DMS 273 treated with DMSO at 0.1 percent for 48 hours (cell line): ENCODE measurements around the gene FAM228A.
"Not testable (repeated sequence)": the region's sequence is repeated elsewhere in the genome, so short reads cannot be mapped to it uniquely, and the experiment has no call there.

Source experiments
- DNase-seq: peaks from one replicate; lab custom pipeline; 2025; lab: John Stamatoyannopoulos, UW

FAM228A gene

DNA sequence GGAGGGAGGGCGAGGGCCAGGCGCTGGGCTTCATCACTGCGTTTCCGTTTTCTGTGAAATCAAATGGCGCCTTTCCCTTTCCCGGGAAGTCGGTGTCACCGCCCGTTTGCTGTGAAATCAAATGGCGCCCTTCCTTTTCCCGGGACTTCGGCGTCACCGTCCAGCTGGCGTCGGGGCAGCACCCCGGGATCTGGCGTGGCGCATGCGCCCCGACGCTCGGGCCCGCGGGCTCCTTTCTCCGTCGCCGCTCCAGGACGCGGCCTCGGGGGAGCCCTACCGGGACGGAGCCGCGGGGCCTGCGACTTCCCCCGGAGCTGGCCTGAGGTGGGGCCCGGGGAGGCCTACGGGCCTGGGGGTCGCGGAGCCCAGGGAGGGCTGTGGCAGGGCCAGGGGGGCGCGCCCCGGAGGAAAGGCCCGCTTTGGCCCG, at the start of gene FAM228A:
TSS of gene FAM228A (plus strand) at position 203 of the 427 bp plus-strand sequence. CDS start 428 bp downstream, outside the sequence.
- DNase-seq = no peak

DNA sequence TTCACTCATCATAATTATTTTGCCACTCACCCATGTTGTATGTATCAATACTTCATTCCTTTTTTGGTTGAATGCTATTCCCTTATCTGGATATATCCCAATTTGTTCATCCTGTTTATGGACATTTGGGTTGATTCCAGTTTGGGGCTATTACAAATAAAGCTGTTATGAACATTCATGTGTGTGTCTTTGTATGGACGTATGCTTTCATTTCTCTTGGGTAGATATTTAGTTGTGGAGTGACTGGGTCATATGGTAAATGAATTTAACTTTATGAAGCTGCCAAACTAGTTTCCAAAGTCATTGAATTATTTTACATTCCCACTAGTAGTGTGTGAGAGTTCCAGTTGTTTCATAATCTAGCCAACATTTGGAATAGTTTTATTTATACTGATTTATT, 48.9 kb upstream of the FAM228A start:
- no peak for DNase-seq

DNA sequence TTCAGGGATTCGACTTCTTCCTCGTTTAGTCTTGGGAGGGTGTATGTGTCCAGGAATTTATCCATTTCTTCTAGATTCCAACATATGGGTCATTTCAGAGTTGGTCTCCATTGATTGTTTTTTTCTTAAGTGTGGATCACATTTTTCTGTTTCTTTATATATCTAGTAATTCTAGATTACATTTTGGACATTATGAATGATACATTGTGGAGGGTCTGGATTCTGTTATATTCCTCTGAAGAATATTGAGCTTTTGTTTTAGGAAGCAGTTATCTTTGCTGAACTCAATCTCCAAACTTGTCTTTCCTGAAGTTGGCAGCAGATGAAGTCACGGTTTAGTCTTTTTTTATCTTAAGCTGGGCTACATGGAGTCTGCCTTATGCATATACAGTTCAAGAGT, 42.3 kb upstream of the FAM228A start:
- no peak for DNase-seq

DNA sequence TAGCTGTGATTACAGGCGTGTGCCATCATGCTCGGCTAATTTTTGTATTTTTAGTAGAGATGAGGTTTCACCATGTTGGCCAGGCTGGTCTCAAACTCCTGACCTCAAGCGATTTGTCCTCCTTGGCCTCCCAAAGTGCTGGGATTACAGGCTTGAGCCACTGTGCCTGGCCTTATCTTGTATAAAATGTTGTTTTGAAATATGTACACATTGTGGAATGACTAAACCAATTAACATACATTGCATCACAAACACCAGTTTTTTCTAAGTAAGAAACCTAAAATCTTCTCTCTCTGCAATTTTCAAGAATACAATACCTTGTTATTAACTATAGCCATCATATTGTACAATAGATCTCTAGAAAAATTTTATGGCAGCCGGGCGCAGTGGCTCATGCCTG, 34.5 kb upstream of the FAM228A start:
- not testable (repeated sequence) for DNase-seq

- no peak for DNase-seq
Measured at GRCh38 chr2:24147364-24147763, 27.5 kb upstream of the FAM228A start.

DNA sequence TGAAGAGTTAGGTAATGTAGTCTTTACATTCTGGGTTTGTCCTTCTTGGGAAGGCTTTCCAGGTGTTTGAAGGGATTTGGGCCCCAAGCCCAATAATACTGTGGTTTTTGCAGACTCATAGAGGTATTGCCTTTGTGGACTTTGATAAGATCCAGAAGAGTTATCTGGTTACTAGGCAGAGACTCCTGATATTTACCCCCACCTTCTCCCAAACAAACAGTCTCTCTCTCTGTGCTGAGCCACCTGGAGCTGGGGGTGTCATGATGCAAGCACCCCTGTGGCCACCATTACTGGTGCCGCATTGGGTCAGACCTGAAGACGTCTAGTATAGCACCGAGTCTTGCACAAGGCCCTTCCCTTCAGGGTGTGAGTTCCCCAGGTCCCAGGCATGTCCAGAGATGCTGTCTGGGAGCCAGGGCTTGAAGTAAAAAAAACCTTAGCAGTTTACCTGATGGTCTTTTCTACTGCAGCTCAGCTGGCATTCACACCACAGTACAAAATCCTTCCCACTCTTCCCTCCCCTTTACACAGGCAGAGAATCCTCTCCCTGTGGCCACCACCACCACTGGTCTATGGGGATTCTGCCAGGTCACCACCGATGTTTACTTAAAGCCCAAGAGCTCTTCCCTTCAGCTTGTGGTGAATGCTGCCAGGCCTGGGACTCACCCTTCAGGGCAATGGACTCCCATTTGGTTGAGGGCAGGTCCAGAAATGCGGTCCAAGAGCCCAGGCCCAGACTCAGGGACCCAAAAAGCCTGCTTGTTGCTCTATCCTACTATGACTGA, 22.2 kb upstream of the FAM228A start:
- no peak for DNase-seq

GRCh38 chr2:24153478-24153877, 21.4 kb upstream of the FAM228A start:
- DNase-seq = no peak

- no peak for DNase-seq
Measured at GRCh38 chr2:24158131-24158530, 16.7 kb upstream of the FAM228A start.

- DNase-seq = no peak
Measured at GRCh38 chr2:24159708-24160107, 15.1 kb upstream of the FAM228A start.

GRCh38 chr2:24160761-24161160, 14.1 kb upstream of the FAM228A start:
- DNase-seq = no peak

DNA sequence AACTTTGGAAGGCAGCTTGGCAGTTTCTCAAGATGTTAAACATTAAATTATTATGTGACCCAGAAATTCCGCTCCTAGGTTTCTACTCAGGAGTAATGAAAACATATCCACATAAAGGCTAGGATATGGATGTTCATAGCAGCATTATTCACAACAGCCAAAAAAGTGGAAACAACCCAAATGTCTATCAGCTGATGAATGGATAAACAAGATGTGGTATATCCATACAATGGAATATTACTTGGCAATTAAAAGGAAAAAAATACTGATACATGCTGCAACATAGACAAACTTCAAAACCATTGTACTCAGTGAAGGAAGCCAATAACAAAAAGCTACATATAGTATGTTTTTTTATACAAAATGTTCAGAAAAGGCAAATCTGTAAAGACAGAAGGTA, 12.4 kb upstream of the FAM228A start:
- no peak for DNase-seq

- DNase-seq = no peak
Measured at GRCh38 chr2:24163186-24163585, 11.7 kb upstream of the FAM228A start.

GRCh38 chr2:24163601-24164000, 11.3 kb upstream of the FAM228A start:
- DNase-seq = no peak

GRCh38 chr2:24164416-24164973, 10.4 kb upstream of the FAM228A start:
- DNase-seq = no peak

GRCh38 chr2:24169023-24169422, 5.8 kb upstream of the FAM228A start:
- no peak for DNase-seq

DNA sequence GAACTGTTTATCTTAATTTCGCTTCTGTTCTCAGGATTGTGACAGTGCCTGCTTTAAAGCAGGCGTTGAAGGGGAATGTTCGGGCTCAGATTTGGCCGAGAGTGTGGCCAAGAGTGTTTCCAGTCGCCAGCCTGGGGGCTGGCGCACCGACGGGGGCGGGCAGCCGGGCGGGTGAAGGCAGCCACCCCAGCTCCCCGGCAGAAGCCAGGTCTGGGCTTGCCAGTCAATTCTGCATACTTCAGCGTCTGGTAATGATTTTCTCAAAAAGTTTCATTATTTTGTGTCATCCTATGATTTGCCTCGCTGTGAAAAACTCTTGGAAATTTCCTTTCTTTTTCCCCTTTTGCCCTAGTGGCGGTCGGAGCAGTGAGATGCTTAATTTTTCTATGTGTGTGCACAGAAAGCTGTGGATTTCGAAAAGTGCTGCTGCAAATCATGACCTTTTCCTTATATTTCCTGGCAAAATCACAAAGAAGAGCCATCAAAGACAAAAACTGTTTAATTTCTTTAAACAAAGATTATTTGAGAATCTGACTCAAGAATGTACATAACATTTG, 856 bp downstream of the FAM228A start:
- DNase-seq = no peak

- no peak for DNase-seq
Measured at GRCh38 chr2:24176326-24176725, 1.5 kb downstream of the FAM228A start.

GRCh38 chr2:24179683-24180082, 4.8 kb downstream of the FAM228A start:
- DNase-seq = no peak

DNA sequence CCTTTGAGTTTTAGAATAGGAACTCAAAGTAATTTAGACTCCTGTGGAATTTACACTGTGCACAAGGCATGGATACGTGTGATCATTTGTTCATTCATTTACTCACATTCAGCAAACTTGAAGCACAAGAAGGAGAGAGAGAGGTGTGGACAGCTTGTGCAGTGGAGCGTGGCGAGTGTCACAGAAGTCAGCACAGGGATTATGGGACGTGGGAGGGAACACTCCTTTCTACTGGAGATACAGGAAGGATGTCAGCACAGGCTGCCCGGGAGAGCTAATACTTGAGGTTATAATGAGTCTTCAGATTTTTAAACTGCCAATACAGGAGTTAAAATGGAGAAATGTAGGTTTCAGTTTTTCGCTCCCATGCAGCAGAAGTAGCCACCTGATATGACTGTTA, 7.0 kb downstream of the FAM228A start:
- DNase-seq = no peak

DNA sequence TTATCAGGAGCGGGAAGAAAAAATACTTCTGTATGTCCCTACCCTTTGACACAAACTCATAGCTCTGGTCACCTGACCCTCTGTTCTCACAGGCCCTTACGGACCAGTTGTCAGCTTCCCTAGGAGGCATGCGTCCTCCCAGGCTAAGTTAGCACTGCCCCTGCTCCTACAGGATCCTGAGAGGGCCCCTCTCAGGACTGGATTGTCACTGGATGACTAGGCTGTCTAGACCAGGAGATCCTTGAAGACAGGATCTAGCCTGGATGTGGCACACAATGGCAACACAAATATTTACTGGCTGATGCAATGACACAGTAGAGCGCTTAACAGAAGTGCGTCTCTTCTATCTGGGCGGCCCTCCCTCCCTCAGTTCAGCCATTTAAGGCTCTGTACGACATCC, 7.7 kb downstream of the FAM228A start:
- DNase-seq = no peak

DNA sequence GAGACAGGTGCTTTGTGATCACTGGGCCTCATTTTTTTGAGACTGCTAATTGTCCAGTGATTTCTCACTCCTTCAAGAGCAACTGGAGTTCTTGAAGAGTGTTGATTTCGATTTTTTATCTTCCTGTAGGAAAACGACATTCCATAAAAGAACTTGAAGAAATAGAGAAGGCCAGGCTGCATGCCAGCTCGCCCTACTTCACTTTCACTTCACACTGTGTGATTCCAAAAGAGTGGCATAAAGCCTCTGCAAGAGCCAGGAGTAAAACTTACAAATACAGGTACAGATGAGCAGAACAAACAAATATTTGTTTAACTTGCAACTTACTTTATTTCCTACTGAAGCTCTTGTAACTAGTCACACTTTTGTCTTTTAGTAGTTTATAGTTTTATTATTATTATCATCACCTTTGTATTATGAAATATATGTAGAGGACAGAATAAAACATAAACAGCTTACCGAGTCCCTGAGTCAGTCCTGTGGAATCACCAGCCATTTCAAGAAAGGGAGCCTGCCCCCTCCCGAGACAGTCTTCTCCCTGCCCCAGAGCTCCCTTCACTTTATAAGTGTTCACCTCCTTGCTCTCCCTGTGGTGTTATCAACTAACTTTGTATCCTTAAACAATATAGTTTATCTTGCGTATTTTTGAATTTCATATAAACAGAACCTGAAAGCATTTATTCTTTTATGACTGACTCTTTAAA, 8.7 kb downstream of the FAM228A start:
- DNase-seq = no peak

DNA sequence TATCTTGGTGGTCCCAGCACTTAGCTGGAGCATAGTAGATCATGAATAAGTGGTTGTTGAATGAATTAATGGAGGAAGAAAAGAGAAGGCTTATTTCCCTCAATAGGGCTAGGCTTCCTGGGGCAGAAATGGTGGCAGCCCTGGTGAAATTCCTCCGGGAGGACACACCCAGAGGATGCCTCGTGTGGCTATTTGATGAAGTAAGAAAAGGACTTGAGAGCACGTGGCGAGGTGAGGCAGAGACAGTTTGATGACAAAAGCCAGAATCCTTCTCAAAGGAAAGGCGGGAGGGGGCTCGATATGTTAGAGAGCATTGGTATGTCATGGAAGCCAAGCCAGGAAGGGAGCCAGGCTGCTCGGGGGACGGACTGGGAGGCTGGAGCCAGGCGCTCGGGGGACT, 14.7 kb downstream of the FAM228A start:
- no peak for DNase-seq

DNA sequence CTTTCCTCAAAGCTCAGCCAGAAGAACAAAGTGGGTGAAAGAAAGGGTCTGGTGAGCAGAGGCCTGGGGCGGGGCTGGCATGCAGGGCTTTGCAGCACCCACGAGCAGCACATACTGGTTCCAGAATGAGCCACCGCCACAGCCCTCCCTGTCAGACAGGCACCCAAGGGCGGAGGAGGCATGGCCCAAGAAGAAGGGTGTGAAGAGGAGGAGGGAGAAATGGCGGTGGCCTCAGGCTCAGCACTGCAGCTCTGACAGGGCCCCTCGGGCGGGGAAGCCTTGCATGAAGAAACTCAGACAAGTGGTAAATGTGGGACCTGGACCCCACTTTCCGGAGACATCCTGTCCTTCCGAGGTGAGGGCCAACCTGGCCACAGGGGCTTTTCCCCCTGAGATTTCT, 15.7 kb downstream of the FAM228A start:
- no peak for DNase-seq
